Measurements from ENCODE around the gene UBALD1. TPM values are rescaled to one million over a fixed set of nuclear protein-coding genes. Genes with fewer than 3 reads are reported as not detected.

Gene UBALD1
- total and polyA plus RNA-seq, 10 of the 15 experiments (the other 5 are each of a cell fraction or from before 2014, with no cell fraction given) = 0.05 to 32.7 (median 5.1) TPM

- ChIA-PET SMC1A (ENCODE audit: uncharacterized antibody, unreplicated experiment) (no interaction called here), POLR2A (no interaction called here), CTCF (no interaction called here), RAD21 (ENCODE audit: unreplicated experiment) (no interaction called here)
- H3K27ac ChIP-seq (ENCODE audit: control insufficient read depth, insufficient read depth) = no peak overlapping the region
- H3K9me3 ChIP-seq (replicated peaks; ENCODE audit: control insufficient read depth, insufficient read depth, low read length) = no peaks in the 10 kb centered on the region
- no peak for DNase-seq (ENCODE audit: low read depth, low spot score)
- FAIRE-seq = no peak
- in situ Hi-C loops (cut with MboI) = no loop called here
- intact Hi-C loops (cut with micrococcal nuclease; ENCODE audit: unreplicated experiment) = no loop called here
- no peak overlapping the region for H2AFZ ChIP-seq (ENCODE audit: control insufficient read depth, low read depth, low read length)
- peaks cover 7% of the 10 kb centered on the region for H3K79me2 ChIP-seq (ENCODE audit: control insufficient read depth, insufficient read depth, low read length)
- H3K4me3 ChIP-seq = no peak overlapping the region
- H3K36me3 ChIP-seq (ENCODE audit: control insufficient read depth in 2 of 2, insufficient read depth in 2 of 2, low read length in 1 of 2) = peaks cover 7 to 25% of the 10 kb centered on the region in 2 experiments; a peak in 3 of 4 replicates
- over 99% methylated on average over 7 of the region's 8 CpGs for WGBS (ENCODE audit: insufficient coverage, insufficient replicate concordance, low lambda C conversion rate, missing lambda C conversion rate)
- no peaks in the 10 kb centered on the region for H3K27me3 ChIP-seq (replicated peaks in 1 of 2; ENCODE audit: control insufficient read depth in 2 of 2, insufficient read depth in 2 of 2, low read length in 1 of 2)
- H4K20me1 ChIP-seq (ENCODE audit: control insufficient read depth, insufficient read depth) = no peaks in the 10 kb centered on the region
- no peak overlapping the region for H3K4me2 ChIP-seq (ENCODE audit: control insufficient read depth, insufficient read depth)
- no TSS peak for BruUV-seq (replicated peaks)
- no peaks in the 10 kb centered on the region for H3K4me1 ChIP-seq (ENCODE audit: control insufficient read depth, insufficient read depth, low read length)
- H3K9ac ChIP-seq (ENCODE audit: control insufficient read depth, insufficient read depth, low read length) = no peak overlapping the region
- no peak for ATAC-seq
- TF ChIP-seq CHD4 (IDR thresholded peaks at IDR 0.05) = no peak
- TF ChIP-seq CBX5 (IDR thresholded peaks at IDR 0.05; ENCODE audit: low read depth) = no peak
- TF ChIP-seq E2F4 (IDR thresholded peaks at IDR 0.05; ENCODE audit: low read depth, low read length) = no peak
- TF ChIP-seq, protein P1, sequence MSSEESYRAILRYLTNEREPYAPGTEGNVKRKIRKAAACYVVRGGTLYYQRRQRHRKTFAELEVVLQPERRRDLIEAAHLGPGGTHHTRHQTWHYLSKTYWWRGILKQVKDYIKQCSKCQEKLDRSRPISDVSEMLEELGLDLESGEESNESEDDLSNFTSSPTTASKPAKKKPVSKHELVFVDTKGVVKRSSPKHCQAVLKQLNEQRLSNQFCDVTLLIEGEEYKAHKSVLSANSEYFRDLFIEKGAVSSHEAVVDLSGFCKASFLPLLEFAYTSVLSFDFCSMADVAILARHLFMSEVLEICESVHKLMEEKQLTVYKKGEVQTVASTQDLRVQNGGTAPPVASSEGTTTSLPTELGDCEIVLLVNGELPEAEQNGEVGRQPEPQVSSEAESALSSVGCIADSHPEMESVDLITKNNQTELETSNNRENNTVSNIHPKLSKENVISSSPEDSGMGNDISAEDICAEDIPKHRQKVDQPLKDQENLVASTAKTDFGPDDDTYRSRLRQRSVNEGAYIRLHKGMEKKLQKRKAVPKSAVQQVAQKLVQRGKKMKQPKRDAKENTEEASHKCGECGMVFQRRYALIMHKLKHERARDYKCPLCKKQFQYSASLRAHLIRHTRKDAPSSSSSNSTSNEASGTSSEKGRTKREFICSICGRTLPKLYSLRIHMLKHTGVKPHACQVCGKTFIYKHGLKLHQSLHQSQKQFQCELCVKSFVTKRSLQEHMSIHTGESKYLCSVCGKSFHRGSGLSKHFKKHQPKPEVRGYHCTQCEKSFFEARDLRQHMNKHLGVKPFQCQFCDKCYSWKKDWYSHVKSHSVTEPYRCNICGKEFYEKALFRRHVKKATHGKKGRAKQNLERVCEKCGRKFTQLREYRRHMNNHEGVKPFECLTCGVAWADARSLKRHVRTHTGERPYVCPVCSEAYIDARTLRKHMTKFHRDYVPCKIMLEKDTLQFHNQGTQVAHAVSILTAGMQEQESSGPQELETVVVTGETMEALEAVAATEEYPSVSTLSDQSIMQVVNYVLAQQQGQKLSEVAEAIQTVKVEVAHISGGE (CRISPR knock-in tag; IDR thresholded peaks at IDR 0.05) = no peak
- TF ChIP-seq PML (IDR thresholded peaks at IDR 0.05; ENCODE audit: low read length) = no peak
- no peak for TF ChIP-seq POLR2AphosphoS5 (IDR thresholded peaks at IDR 0.05; ENCODE audit: low read length)
- TF ChIP-seq STAT1 (conservative IDR thresholded peaks at IDR 0.05) = no peak
- no peak for TF ChIP-seq EP300 (IDR thresholded peaks at IDR 0.05; ENCODE audit: borderline replicate concordance in 1 of 2, control insufficient read depth in 1 of 2, low read depth in 2 of 2, low read length in 2 of 2)
- TF ChIP-seq BMI1 (IDR thresholded peaks at IDR 0.05; ENCODE audit: borderline replicate concordance) = no peak
- TF ChIP-seq, protein P2, sequence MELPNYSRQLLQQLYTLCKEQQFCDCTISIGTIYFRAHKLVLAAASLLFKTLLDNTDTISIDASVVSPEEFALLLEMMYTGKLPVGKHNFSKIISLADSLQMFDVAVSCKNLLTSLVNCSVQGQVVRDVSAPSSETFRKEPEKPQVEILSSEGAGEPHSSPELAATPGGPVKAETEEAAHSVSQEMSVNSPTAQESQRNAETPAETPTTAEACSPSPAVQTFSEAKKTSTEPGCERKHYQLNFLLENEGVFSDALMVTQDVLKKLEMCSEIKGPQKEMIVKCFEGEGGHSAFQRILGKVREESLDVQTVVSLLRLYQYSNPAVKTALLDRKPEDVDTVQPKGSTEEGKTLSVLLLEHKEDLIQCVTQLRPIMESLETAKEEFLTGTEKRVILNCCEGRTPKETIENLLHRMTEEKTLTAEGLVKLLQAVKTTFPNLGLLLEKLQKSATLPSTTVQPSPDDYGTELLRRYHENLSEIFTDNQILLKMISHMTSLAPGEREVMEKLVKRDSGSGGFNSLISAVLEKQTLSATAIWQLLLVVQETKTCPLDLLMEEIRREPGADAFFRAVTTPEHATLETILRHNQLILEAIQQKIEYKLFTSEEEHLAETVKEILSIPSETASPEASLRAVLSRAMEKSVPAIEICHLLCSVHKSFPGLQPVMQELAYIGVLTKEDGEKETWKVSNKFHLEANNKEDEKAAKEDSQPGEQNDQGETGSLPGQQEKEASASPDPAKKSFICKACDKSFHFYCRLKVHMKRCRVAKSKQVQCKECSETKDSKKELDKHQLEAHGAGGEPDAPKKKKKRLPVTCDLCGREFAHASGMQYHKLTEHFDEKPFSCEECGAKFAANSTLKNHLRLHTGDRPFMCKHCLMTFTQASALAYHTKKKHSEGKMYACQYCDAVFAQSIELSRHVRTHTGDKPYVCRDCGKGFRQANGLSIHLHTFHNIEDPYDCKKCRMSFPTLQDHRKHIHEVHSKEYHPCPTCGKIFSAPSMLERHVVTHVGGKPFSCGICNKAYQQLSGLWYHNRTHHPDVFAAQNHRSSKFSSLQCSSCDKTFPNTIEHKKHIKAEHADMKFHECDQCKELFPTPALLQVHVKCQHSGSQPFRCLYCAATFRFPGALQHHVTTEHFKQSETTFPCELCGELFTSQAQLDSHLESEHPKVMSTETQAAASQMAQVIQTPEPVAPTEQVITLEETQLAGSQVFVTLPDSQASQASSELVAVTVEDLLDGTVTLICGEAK (IDR thresholded peaks at IDR 0.05; ENCODE audit: borderline replicate concordance) = no peak
- TF ChIP-seq NR2F1 (conservative IDR thresholded peaks at IDR 0.05) = no peak
- no peak for TF ChIP-seq RELA (IDR thresholded peaks at IDR 0.05; ENCODE audit: borderline replicate concordance, partially characterized antibody)
- no peak for TF ChIP-seq EZH2 (IDR thresholded peaks at IDR 0.05; ENCODE audit: borderline replicate concordance, control insufficient read depth, low read depth, low read length)
- TF ChIP-seq RUNX3 (IDR thresholded peaks at IDR 0.05; ENCODE audit: low read length) = no peak
Measured at GRCh38 chr16:4647644-4647980, 32.9 kb upstream of the UBALD1 start.

Measured in GM12878 (cell line).